Measurements from ENCODE around the gene HELZ. TPM values are rescaled to one million over a fixed set of nuclear protein-coding genes. Genes with fewer than 3 reads are reported as not detected.

The HELZ gene
- total and polyA plus RNA-seq, 2 donors (not counting 3 experiments of a cell fraction or from before 2014, with no cell fraction given), result 8.0 to 47.3 TPM

GRCh38 chr17:67150826-67151225 is 94.2 kb downstream of the HELZ start:
- no peaks in the 10 kb centered on the region for H3K79me2 ChIP-seq (ENCODE audit: control insufficient read depth, insufficient read depth, low read length)
- no peaks in the 10 kb centered on the region for H3K4me1 ChIP-seq (ENCODE audit: control insufficient read depth, extremely low read depth, insufficient read depth, low read length)
- no peak overlapping the region for H3K4me2 ChIP-seq (ENCODE audit: insufficient read depth, low read length)
- H3K36me3 ChIP-seq (ENCODE audit: control insufficient read depth in 2 of 2, extremely low read depth in 1 of 2, insufficient read depth in 2 of 2, low read length in 2 of 2), result peaks cover 0 to 3% of the 10 kb centered on the region in 2 experiments
- H3K9me3 ChIP-seq (replicated peaks; ENCODE audit: control insufficient read depth, insufficient read depth, low read length), result no peaks in the 10 kb centered on the region
- no TSS peak for BruUV-seq (replicated peaks)
- POLR2A ChIA-PET, result no interaction called here
- FAIRE-seq (no peak), DNase-seq (ENCODE audit: low read depth, low spot score) (no peak)
- no peak overlapping the region for H2AFZ ChIP-seq (ENCODE audit: low read depth, low read length)
- no peak overlapping the region for H3K9ac ChIP-seq (replicated peaks; ENCODE audit: extremely low read depth, insufficient read depth, low read length)
- H3K27me3 ChIP-seq (ENCODE audit: control insufficient read depth in 2 of 2, insufficient read depth in 2 of 2, low read length in 2 of 2), result no peaks in the 10 kb centered on the region
- dilution Hi-C loops (cut with MboI; ENCODE audit: extremely low pct_ligation_motif_present, low sequenced_read_pairs), result no loop called here
- H4K20me1 ChIP-seq (replicated peaks; ENCODE audit: control insufficient read depth, extremely low read depth, insufficient read depth, low read length), result no peaks in the 10 kb centered on the region
- H3K4me3 ChIP-seq (replicated peaks in 1 of 3; ENCODE audit: insufficient read depth in 1 of 3, low read depth in 1 of 3, low read length in 3 of 3), result no peak overlapping the region
- H3K9me1 ChIP-seq (replicated peaks; ENCODE audit: control insufficient read depth, extremely low read depth, insufficient read depth, low read length), result no peaks in the 10 kb centered on the region
- TF ChIP-seq POLR2AphosphoS5 (IDR thresholded peaks at IDR 0.05; ENCODE audit: insufficient read depth, low read depth, low read length) (no peak), MYC (IDR thresholded peaks at IDR 0.05; ENCODE audit: low read depth, low read length) (no peak), GATA2 (IDR thresholded peaks at IDR 0.05; ENCODE audit: insufficient read depth, insufficient read length, low read depth, low read length) (no peak), JUN (IDR thresholded peaks at IDR 0.05; ENCODE audit: borderline replicate concordance, insufficient read depth, insufficient read length, low read depth) (no peak), MAX (IDR thresholded peaks at IDR 0.05; ENCODE audit: insufficient read depth, insufficient read length) (no peak), CTCF (IDR thresholded peaks at IDR 0.05; ENCODE audit: extremely low read depth in 1 of 2, insufficient read depth in 1 of 2, low read depth in 1 of 2, low read length in 2 of 2) (no peak), FOS (IDR thresholded peaks at IDR 0.05; ENCODE audit: borderline replicate concordance, insufficient read depth, low read length) (no peak)
- CTCF ChIA-PET, result no interaction called here
- H3K27ac ChIP-seq (ENCODE audit: insufficient read depth, low read depth, low read length), result no peak overlapping the region
- intact Hi-C loops (cut with micrococcal nuclease), result no loop called here
